Fibroblast of lung (primary cell): ENCODE measurements around the gene APC2.

ENCODE experiments used
- CTCF ChIP-seq, 2 donors: IDR thresholded peaks in 1 of 2; conservative IDR thresholded peaks in 1 of 2; 1 replicate in 1 of 2; 2 replicates in 1 of 2; pipeline ENCODE4 v1.5.1; 2011 to 2012; ENCODE audit warnings: low read length in 2 of 2, control low read depth in 1 of 2, inconsistent platforms in 1 of 2, low read depth in 1 of 2, mild to moderate bottlenecking in 1 of 2
- EZH2 ChIP-seq: IDR thresholded peaks from 2 replicates; pipeline ENCODE4 v1.5.1; 2012; ENCODE audit warnings: low read length, control low read depth, mild to moderate bottlenecking; ENCODE audit errors: missing control alignments

GRCh38 chr19:1489463-1490310 lies 39.8 kb downstream of the APC2 start:
- TF ChIP-seq CTCF (conservative IDR thresholded peaks at IDR 0.05 in 1 of 2, IDR thresholded peaks at IDR 0.05 in 1 of 2; ENCODE audit: low read depth in 1 of 2, low read length in 2 of 2) (no peak), EZH2 (no peak)
